Transverse colon (tissue), 4 donors: ENCODE data around the gene SOD1. TPM values are rescaled to one million over a fixed set of nuclear protein-coding genes. Genes with fewer than 3 reads are reported as not detected.

Experiments used
- DNase-seq: peaks from one replicate; pipeline ENCODE4 v3.0.0-alpha.2; 2019
- H3K27ac ChIP-seq, 4 donors: fragments of 200-600 bp; sonication (generic); 2 replicates each; pipeline ENCODE4 v1.5.1; 2016 to 2018; ENCODE audit warnings: inconsistent platforms in 4 of 4
- H3K27me3 ChIP-seq: fragments of 200-600 bp; sonication (generic); 2 replicates; pipeline ENCODE4 v1.5.1; 2017; ENCODE audit warnings: inconsistent platforms
- H3K36me3 ChIP-seq, 4 donors: fragments of 200-600 bp; sonication (generic); 2 replicates each; pipeline ENCODE4 v1.5.1; 2017 to 2019; ENCODE audit warnings: inconsistent platforms in 4 of 4
- H3K4me1 ChIP-seq, 4 donors: fragments of 200-600 bp; sonication (generic); 2 replicates each; pipeline ENCODE4 v1.5.1; 2017 to 2020; ENCODE audit warnings: inconsistent platforms in 4 of 4
- H3K4me3 ChIP-seq, 4 donors: fragments of 200-600 bp; sonication (generic); 1 replicate in 1 of 4; 2 replicates in 3 of 4; pipeline versions ENCODE4 v1.5.1 to v1.6.1; 2017 to 2019; ENCODE audit warnings: inconsistent platforms in 4 of 4
- H3K9me3 ChIP-seq, 2 donors: fragments of 200-600 bp; sonication (generic); 2 replicates each; pipeline ENCODE4 v1.5.1; 2017 to 2019; ENCODE audit warnings: inconsistent platforms in 2 of 2
- CTCF ChIP-seq, 5 experiments: fragments of 200-600 bp in 3 of 5; fragments of 450-650 bp in 2 of 5; sonication (generic) in 3 of 5; IDR thresholded peaks; 1 replicate in 2 of 5; 2 replicates in 3 of 5; pipeline ENCODE4 v1.5.1; 2016 to 2017; ENCODE audit warnings: antibody characterized with exemption in 5 of 5, inconsistent platforms in 3 of 5, mild to moderate bottlenecking in 2 of 5, moderate library complexity in 1 of 5
- EP300 ChIP-seq: sonication (generic); formaldehyde crosslinking; IDR thresholded peaks from one replicate; pipeline ENCODE4 v1.6.1; 2017; ENCODE audit warnings: antibody characterized with exemption, low read depth
- POLR2A ChIP-seq: fragments of 450-650 bp; IDR thresholded peaks from one replicate; pipeline ENCODE4 v1.6.1; 2016; ENCODE audit warnings: antibody characterized with exemption, mild to moderate bottlenecking, moderate library complexity
- POLR2AphosphoS5 ChIP-seq, 3 donors: sonication (generic); formaldehyde crosslinking; IDR thresholded peaks; one replicate each; pipeline ENCODE4 v1.6.1; 2016; ENCODE audit warnings: antibody characterized with exemption in 3 of 3
- WGBS, 2 donors: methylation state at CpG; one replicate each; pipeline ENCODE4 v1.1.5; 2018; ENCODE audit warnings: low coverage in 1 of 2; 5-methylcytosine and 5-hydroxymethylcytosine counted together
- in situ Hi-C, 4 donors: fragments of 200-750 bp; cut with MboI; loops; one replicate each; pipeline versions ENCODE4 v1.15.0 to v1.15.1; 2017; ENCODE audit warnings: low sequenced_read_pairs in 3 of 4, low pct_ligation_motif_present in 1 of 4, low pct_unique_long_range_greater_than_20kb in 1 of 4
- intact Hi-C: fragments of 100-400 bp; cut with DNase I; formaldehyde crosslinking; loops from one replicate; pipeline ENCODE4 v1.15.1; 2023; ENCODE audit warnings: low total_unique reads
- total RNA-seq, 4 donors: library from RNA; depleted of rRNA; stranded (reverse); fragments of >200 nt; gene quantifications; one replicate each; pipeline ENCODE4 v1.1.0, GENCODE V29; 2016

The SOD1 gene
- total RNA-seq, 4 donors from 2014 or later, result 117 to 312 (median 256) TPM

- H3K36me3 ChIP-seq, result peaks cover 0 to 29% (median 9%) of the 10 kb centered on the region in 4 donors
- H3K9me3 ChIP-seq, result no peaks in the 10 kb centered on the region
- no peak for DNase-seq
- 62 to 76% methylated on average over 5 of the region's 5 CpGs for WGBS, 2 donors
- H3K4me3 ChIP-seq, result no peak overlapping the region
- TF ChIP-seq POLR2AphosphoS5 (IDR thresholded peaks at IDR 0.05) (no peak), CTCF (IDR thresholded peaks at IDR 0.05) (no peak), POLR2A (no peak), EP300 (no peak)
- no peak overlapping the region for H3K27ac ChIP-seq
- in situ Hi-C loops, result no loop called here
- intact Hi-C loops, result no loop called here
- H3K27me3 ChIP-seq, result no peaks in the 10 kb centered on the region
- peaks cover 2 to 38% (median 16%) of the 10 kb centered on the region in 4 donors for H3K4me1 ChIP-seq
These were observed 7.0 kb downstream of the SOD1 start for GRCh38 chr21:31666445-31667010.

GRCh38 chr21:31667132-31667531 is 7.6 kb downstream of the SOD1 start:
- Histone ChIP-seq H3K27me3 (no peaks in the 10 kb centered on the region), H3K4me3 (no peak overlapping the region), H3K36me3 (peaks cover 0 to 34% (median 12%) of the 10 kb centered on the region in 4 donors), H3K9me3 (no peaks in the 10 kb centered on the region), H3K4me1 (peaks cover 0 to 32% (median 10%) of the 10 kb centered on the region in 4 donors), H3K27ac (no peak overlapping the region)
- no peak for TF ChIP-seq CTCF (IDR thresholded peaks at IDR 0.05)
- no peak for TF ChIP-seq EP300
- no peak for TF ChIP-seq POLR2AphosphoS5 (IDR thresholded peaks at IDR 0.05)
- TF ChIP-seq POLR2A, result no peak
- in situ Hi-C loops, result no loop called here
- 81 to 90% methylated on average over 5 of the region's 5 CpGs for WGBS, 2 donors
- intact Hi-C loops, result no loop called here
- DNase-seq, result no peak

DNA sequence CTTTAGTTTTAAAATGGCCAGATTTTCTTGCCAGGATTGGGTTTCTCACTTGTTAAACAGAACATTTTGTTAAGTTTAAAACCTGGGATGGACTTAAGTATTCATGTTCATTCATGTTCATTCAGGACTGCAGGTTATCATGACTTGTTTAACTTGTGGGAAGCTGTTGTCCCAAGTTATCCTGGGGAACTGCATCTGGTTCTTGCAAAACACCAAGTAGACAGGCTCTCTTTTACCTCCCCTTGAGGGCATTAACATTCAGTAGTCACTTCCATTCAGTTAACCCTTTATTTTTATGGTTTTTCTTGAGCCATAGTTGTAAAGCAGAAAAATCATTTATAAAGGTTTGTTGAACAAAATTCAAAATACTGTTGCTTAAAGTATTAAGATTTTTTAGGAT is 8.1 kb downstream of the SOD1 start:
- no peaks in the 10 kb centered on the region for H3K27me3 ChIP-seq
- no peak overlapping the region for H3K27ac ChIP-seq
- intact Hi-C loops (no loop called here), in situ Hi-C loops (no loop called here)
- peaks cover 0 to 36% (median 12%) of the 10 kb centered on the region in 4 donors for H3K36me3 ChIP-seq
- no peak for DNase-seq
- no peaks in the 10 kb centered on the region for H3K9me3 ChIP-seq
- H3K4me1 ChIP-seq, result peaks cover 0 to 26% (median 5%) of the 10 kb centered on the region in 4 donors
- TF ChIP-seq POLR2AphosphoS5 (IDR thresholded peaks at IDR 0.05), result no peak
- TF ChIP-seq CTCF (IDR thresholded peaks at IDR 0.05), result no peak
- no peak for TF ChIP-seq EP300
- TF ChIP-seq POLR2A, result no peak
- H3K4me3 ChIP-seq, result no peak overlapping the region

DNA sequence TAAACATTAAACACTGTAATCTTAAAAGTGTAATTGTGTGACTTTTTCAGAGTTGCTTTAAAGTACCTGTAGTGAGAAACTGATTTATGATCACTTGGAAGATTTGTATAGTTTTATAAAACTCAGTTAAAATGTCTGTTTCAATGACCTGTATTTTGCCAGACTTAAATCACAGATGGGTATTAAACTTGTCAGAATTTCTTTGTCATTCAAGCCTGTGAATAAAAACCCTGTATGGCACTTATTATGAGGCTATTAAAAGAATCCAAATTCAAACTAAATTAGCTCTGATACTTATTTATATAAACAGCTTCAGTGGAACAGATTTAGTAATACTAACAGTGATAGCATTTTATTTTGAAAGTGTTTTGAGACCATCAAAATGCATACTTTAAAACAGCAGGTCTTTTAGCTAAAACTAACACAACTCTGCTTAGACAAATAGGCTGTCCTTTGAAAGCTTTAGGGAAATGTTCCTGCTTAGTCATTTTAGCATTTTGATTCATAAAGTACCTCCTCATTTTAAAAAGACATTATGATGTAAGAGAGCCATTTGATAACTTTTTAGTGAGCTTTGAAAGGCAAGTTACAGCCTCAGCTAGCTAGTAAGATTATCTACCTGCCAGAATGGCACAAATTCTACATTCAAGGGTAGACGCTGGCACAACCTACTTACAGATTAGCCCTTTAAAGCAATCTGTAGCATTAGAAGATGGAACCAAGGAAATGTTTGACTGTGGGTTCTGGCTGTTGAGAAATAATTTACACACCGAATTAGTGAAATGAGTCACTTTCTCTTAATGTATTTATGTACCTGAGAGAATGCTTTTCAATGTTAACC is 9.4 kb downstream of the SOD1 start:
- no peaks in the 10 kb centered on the region for H3K27me3 ChIP-seq
- no peak overlapping the region for H3K4me3 ChIP-seq
- intact Hi-C loops (no loop called here), in situ Hi-C loops (no loop called here)
- TF ChIP-seq EP300 (no peak), CTCF (IDR thresholded peaks at IDR 0.05) (no peak), POLR2AphosphoS5 (IDR thresholded peaks at IDR 0.05) (no peak), POLR2A (no peak)
- no peak overlapping the region for H3K27ac ChIP-seq
- WGBS, 2 donors, result 60 to 74% methylated on average over 2 of the region's 2 CpGs
- H3K9me3 ChIP-seq, result no peaks in the 10 kb centered on the region
- peaks cover 0 to 36% (median 12%) of the 10 kb centered on the region in 4 donors for H3K36me3 ChIP-seq
- no peak for DNase-seq
- peaks cover 0 to 22% (median 4%) of the 10 kb centered on the region in 4 donors for H3K4me1 ChIP-seq
